GM08714 (cell line): ENCODE measurements around the gene ACTL6B.

ENCODE experiments used
- H3K4me3 ChIP-seq: fragments of 200-500 bp; sonication (Bioruptor generic); 2 replicates; pipeline ENCODE4 v1.5.1; 2014; ENCODE audit warnings: mild to moderate bottlenecking, low read length, inconsistent platforms
- ZNF274 ChIP-seq: IDR thresholded peaks from 2 replicates; pipeline ENCODE4 v1.6.1; 2012; ENCODE audit warnings: mild to moderate bottlenecking, low read depth, low read length

The ACTL6B gene

DNA sequence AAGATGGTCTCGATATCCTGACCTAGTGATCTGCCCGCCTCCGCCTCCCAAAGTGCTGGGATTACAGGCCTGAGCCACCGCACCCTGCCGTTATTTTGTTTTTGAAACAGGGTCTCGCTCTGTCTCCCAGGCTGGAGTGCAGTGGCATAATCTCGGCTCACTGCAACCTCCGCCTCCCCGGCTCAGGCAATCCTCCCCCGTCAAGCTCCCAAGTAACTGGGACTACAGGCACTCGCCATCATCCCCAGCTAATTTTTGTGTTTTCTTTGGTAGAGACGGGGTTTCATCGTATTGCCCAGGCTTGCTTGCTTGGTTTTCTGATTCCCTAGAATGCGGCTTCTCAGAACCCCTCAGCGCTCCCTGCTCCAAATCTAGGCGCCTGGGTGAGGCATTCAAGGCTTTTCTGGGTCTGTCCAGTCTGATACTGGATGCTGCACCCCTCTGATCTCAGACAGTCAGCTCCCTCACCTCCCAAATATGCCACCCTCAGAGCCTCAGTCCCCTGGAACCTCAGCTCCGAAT is 16.2 kb downstream of the ACTL6B start:
- H3K4me3 ChIP-seq = no peak overlapping the region
- no peak for TF ChIP-seq ZNF274

DNA sequence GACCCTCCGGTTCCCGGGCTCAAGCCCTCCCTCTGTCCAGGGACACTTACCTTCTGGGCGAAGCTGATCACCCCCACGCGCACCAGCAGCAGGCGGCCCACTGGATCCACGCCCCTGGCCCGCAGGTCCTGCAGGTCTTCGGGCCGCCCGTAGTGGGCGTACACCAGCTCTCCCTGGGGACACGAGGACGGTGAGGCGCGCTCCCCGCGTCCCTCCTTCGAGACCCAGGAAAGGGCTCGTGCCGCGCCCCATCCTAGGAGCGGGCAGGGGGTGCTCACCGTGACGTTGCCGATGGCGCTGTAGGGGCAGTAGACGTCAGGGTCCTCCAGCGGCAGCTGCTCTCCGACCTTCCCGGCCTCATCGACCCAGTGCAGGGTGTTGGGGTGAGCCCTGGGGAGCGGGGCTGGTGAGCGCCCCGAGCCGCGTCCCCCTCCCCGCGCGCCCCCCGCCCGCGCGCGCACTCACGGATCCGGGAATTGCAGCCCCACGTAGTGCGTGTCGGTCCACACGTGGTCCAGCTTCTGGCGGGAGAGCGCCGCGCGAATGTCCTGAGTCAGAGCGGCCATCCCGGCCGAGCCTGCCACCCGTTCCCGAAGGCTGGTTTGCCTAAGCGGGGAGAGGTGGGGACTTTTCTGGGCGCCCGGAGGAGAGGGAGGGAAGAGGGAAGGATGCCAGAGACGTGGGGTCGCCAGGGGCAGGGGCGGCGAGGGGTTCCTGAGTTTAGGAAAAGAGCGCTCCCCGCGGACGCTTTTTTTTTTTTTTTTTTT is 23.1 kb downstream of the ACTL6B start:
- peak overlapping the region; percentile 14; the same call in 1 of the 2 replicates for H3K4me3 ChIP-seq
- no peak for TF ChIP-seq ZNF274

DNA sequence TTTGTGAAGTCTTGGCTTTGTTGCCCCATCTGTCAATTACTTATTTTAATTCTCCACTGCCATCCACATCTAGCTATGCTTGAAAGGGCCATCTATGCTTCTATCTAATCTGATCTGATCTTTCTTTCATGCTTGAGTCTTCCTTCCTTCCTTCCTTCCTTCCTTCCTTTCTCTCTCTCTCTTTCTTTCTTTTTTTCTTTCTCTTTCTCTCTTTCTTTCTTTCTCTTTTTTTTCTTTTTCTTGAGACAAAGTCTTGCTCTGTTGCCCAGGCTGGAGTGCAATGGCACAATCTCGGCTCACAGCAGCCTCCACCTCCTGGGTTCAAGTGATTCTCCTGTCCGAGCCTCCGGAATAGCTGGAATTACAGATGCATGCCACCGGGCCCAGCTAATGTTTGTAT is 26.2 kb downstream of the ACTL6B start:
- no peak overlapping the region for H3K4me3 ChIP-seq
- TF ChIP-seq ZNF274 = no peak

DNA sequence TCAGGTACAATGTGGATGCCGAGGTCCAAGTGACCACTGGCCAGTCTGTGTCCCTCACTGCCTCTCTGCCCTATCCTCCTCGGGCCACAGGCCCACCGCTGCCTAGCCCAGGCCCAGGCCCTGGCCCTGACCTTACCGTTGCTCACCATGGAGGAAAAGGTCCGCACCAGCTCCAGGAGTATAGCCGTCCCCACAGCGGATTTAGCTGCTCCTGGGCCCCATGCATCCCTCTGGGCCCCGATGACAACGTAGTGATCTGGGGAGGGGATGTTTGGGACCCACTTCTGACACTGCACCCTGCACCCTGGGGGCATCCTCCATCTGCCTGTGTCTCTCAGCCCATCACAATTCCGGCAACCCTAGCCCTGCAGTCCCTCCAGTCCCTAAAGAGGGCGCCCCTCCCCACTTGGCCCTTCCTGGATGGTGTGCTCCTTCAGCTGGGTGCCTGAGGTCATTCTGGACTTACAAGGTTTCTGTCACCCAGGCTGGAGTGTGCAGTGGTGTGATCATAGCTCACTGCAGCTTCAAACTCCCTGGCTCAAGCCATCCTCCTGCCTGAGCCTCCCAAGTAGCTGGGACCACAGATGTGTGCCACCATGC is 27.0 kb downstream of the ACTL6B start:
- no peak for TF ChIP-seq ZNF274
- no peak overlapping the region for H3K4me3 ChIP-seq

DNA sequence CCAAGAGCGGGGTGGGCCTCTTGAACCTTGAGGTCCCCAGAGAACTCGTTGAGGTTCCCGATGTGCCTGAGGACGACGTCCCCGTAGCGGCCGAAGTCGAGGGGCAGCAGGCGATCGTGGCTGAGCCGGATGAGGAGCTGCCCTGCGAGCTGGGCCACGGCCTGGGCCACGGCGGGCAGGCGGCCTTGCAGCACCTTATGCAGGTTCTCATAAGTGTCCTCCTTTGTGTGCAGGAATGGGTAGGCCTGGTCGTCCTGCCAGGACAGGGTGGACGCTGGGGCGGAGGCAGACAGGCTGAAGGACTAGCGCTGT is 29.1 kb downstream of the ACTL6B start:
- no peak for TF ChIP-seq ZNF274
- no peak overlapping the region for H3K4me3 ChIP-seq

DNA sequence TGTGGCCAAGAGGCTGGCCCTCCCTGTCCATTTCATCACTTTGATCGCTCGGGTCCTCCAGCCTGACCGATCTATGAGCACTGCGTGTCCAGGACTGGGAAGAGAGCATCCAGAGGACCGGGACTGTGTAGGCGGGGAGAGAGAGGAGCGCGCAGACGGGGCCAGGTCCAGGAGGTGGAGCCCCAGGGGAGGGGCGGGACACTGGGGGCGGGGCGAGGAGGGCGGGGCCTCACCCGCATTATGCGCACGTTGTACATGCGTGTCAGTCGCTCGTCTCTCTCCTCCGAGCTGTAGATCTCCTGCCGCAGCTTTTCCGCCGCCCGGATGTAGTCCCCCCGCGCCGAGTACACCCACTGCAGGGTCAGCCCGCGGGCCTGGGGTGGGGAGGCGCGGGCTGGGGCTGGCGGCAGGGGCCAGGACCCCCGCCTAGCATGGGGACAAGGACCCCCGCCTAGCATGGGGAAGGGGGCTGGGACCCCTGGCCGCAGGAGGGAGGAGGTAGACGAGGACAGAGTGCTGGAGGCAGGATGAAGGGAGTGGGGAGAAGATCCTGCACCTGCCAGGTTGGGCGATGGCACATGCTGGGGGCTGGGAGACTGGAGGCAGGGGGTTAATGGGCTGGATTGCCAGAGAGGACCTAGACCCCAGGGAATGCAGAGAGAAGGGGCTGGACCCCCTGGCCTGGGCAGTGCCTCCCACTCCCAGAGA is 29.6 kb downstream of the ACTL6B start:
- no peak for TF ChIP-seq ZNF274
- H3K4me3 ChIP-seq = no peak overlapping the region

DNA sequence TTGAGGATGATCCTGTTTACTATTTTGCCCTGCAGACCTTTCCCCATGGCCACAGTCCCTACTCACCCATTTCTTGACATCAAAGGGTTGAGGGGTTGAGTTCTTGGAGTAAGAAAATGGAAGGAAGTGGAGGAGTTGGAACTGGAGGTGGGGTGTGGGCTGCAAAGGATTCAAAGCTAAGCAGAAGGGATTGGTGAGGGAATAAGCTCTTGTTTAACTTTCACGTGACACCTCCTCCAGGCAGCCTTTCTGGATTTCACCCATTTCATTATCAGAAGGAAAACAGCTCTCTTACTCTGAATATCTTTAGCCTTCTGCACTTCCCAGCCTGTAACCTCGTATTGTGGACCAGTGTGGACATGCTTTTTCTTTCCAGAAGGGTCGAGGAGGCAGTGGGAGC is 30.2 kb downstream of the ACTL6B start:
- H3K4me3 ChIP-seq = no peak overlapping the region
- no peak for TF ChIP-seq ZNF274

DNA sequence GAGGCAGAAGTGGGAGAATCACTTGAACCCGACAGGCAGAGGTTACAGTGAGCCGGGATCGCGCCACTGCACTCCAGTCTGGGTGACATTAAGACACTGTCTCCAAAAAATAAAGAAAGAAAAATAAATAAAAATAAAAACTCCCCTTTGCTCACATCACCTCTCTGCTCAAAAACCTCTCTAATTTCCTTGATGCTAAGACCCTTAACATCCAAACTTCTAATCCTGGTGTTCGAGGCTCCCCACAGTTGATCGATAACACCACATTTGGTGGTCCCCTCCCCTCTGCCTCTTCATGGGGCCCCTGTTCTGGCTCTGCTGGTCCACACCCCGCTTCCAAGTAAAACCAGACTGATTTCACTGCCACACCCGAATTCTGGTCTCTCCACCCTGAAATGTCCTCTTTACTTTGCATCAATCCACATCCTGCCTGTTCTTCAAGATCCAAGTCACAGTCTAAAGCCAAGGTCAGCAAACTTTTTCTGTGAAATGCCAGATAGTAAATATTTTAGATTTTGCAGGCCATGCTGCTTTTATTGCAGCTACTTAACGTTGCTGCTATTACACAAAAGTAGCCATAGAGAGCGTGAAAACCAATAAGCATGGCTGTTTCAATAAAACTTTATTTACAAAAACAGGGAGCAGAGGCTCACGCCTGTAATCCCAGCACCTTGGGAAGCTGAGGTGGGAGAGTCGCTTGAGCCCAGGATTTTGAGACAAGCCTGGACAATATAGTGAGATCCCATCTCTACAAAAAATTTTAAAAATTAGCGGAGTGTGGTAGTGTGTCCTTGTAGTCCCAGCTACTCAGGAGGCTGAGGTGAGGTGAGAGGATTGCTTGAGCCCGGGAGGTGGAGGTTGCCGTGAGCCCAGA is 32.1 kb downstream of the ACTL6B start:
- TF ChIP-seq ZNF274 = no peak
- H3K4me3 ChIP-seq = no peak overlapping the region

DNA sequence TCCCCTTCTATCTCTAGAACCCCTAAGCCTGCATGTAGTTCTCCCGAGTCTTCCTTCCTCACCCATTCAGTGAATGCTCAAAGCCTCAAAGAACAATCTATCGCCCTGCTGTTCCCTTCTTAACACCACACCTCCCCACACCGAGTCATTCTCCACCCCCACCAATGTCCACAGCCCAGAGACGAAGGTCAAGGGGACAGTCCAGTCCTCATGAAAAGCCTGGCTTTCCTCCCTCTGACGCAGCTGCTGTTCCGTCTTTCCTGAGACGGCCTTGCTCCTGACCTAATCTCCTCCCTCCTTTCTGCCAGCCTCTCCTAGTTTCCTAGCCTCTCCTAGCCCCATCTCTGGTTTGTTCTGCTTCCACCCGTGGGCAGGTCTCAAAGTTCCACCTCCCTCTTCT is 34.7 kb downstream of the ACTL6B start:
- no peak for TF ChIP-seq ZNF274
- no peak overlapping the region for H3K4me3 ChIP-seq

DNA sequence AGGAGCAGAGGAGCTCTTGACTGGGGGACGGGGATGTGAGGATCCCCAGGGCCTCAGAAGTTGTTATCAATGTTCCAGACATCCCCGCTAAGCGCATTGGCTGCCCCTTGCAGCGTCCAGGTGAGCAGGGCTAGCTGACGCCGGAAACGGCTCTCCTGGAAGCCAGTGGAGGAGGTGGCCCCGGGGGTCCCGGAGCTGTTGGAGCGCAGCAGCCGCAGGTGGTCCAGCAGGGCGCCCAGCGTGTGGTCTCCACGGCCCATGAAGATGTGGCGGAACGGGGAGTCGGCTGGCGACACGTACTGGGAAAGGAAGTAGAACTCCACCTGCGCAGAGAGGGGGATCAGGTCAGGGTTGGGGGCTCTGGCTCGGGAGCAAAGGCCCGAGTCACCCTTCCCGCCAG is 35.4 kb downstream of the ACTL6B start:
- H3K4me3 ChIP-seq = no peak overlapping the region
- no peak for TF ChIP-seq ZNF274

DNA sequence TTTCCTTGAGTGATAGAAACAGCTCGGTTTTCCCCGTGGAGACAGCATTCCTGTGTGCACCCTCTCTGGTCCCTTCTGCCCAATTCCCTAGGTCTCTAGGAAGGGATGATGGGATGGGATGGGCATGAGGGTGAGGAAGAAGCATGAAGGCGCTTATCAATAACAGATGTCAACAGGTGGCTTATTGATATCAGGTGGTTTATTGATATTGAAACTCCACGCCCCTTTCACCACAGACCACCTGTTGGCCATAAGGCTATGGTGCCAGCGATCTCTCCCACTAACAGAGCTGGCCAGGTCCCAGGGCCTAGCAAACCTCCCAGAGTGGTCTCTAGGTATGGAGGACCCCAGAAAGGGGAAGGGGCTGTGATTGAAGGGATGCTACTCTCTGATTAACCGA is 36.0 kb downstream of the ACTL6B start:
- no peak for TF ChIP-seq ZNF274
- no peak overlapping the region for H3K4me3 ChIP-seq

DNA sequence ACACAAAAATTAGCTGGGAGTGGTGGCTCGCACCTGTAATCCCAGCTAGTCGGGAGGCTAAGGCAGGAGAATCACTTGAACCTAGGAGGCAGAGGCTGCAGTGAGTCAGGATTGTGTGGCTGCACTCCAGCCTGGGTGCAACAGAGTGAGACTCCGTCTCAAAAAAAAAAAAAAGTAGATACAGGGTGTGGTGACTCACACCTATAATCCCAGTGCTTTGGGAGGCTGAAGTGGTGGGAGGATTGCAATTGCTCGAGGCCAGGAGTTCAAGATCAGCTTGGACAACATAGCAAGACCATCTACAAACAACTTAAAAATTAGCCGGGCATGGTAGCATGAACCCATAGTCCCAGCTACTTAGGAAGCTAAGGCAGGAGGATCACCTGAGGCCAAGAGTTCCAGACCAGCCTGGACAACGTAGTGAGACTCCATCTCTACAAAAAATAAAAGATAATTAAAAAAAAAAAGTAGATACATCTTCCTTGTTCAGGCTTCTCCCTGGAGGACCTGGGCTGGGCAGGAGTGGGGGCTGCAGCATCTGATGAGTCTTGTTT is 41.9 kb downstream of the ACTL6B start:
- H3K4me3 ChIP-seq = no peak overlapping the region
- no peak for TF ChIP-seq ZNF274

DNA sequence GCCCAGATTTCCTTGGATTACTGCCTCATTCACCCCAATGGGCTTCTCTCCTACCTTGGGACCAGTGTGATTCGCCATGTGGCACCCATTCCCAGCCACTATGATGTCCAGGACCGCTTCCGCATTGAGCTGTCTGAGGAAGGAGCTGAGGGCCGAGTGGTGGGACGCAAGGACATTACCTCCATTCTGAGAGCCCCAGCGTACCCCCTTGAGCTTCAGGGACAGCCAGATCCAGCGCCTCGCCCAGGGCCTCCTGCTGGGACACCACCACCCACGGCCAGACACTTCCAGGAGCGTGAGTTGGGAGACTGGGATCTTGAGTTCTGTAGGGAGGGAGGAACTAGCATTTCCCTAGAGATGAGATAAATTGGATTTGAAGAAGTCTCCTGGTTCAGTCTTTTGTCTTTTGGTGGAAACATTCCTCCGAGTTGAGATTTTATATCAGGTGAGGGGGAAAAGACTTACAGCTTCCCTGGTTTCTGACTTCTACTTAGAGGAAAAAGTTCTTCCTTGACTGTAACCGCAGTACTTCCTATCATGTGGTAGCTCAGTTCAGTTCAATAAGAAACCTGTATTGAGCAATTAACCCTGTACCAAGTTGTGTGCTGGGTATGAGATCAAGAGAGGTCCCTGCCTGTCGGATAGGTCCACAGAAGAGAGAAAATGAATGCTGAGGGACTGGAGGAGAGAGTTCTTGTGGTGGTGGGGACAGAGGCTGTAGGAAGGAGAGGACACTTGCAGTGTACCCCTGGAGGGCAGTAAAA is 42.7 kb downstream of the ACTL6B start:
- no peak overlapping the region for H3K4me3 ChIP-seq
- no peak for TF ChIP-seq ZNF274
